GM12801 (cell line): Measurements from ENCODE around the gene COG3.

ENCODE experiments used
- CTCF ChIP-seq: IDR thresholded peaks from one replicate; pipeline ENCODE4 v1.5.1; 2011; ENCODE audit warnings: control low read depth; ENCODE audit not compliant: insufficient read length; ENCODE audit errors: extremely low read depth

Gene COG3

GRCh38 chr13:45432737-45433380 lies 31.9 kb upstream of the COG3 start:
- no peak for TF ChIP-seq CTCF

- TF ChIP-seq CTCF = no peak
Measured at GRCh38 chr13:45433381-45433790, 31.4 kb upstream of the COG3 start.

- no peak for TF ChIP-seq CTCF
Measured at GRCh38 chr13:45434556-45435371, 30.0 kb upstream of the COG3 start.

- TF ChIP-seq CTCF = no peak
Measured at GRCh38 chr13:45436332-45436731, 28.4 kb upstream of the COG3 start.

GRCh38 chr13:45436953-45437352 lies 27.8 kb upstream of the COG3 start:
- no peak for TF ChIP-seq CTCF

- TF ChIP-seq CTCF = no peak
Measured at GRCh38 chr13:45437947-45438346, 26.8 kb upstream of the COG3 start.

- no peak for TF ChIP-seq CTCF
Measured at GRCh38 chr13:45439008-45439407, 25.7 kb upstream of the COG3 start.
